Measurements from ENCODE around the gene TMEM97.

TMEM97 gene

DNA sequence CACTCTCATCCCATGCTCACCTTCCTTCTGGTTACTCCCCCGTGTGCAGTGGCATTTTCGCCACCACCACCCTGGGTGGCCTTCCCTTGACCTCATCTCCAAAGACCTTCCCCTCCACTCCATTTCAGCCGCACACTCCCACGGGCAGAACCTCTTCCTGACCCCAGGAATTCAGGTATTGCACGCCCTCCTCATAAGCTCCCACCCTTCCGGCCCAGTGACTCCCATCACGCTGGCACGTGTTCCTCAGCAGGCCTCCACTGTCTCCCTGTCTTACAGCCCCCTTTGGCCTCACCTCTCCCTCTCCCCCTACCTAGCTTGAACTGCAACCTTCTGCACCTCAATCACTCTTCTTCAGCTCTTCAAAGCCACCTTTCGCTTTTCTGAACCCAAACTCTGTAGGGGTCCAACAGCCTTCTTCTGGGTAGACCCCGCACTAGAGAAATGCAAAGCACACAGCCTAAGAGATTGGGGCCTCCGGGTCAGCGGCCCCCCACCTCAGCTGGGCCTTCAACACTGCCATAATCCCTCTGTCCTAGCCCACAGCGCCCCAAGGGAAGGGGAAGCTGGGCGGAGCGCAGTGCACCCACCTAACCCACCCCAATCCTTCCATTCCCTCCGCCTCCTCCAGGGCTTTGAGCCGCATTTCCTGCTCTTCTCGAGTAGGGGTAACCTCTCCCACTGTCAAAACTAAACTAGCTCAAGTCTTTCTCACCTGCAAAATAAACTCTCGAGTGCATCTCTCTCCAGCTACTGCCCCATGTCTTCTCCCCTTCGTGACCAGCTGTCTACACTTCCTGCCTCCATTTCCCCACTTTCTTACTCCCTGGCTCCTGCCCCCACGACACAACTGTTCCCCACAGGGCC, 1.7 kb upstream of the TMEM97 start:
- H3K4me3 ChIP-seq (ENCODE audit: low read depth, low read length), result peak overlapping the region; percentile 92
- no peak for DNase-seq (ENCODE audit: low read depth)
- TF ChIP-seq, protein P1, sequence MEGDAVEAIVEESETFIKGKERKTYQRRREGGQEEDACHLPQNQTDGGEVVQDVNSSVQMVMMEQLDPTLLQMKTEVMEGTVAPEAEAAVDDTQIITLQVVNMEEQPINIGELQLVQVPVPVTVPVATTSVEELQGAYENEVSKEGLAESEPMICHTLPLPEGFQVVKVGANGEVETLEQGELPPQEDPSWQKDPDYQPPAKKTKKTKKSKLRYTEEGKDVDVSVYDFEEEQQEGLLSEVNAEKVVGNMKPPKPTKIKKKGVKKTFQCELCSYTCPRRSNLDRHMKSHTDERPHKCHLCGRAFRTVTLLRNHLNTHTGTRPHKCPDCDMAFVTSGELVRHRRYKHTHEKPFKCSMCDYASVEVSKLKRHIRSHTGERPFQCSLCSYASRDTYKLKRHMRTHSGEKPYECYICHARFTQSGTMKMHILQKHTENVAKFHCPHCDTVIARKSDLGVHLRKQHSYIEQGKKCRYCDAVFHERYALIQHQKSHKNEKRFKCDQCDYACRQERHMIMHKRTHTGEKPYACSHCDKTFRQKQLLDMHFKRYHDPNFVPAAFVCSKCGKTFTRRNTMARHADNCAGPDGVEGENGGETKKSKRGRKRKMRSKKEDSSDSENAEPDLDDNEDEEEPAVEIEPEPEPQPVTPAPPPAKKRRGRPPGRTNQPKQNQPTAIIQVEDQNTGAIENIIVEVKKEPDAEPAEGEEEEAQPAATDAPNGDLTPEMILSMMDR (IDR thresholded peaks at IDR 0.05; ENCODE audit: control insufficient read depth, extremely low read depth, insufficient read depth), result no peak

DNA sequence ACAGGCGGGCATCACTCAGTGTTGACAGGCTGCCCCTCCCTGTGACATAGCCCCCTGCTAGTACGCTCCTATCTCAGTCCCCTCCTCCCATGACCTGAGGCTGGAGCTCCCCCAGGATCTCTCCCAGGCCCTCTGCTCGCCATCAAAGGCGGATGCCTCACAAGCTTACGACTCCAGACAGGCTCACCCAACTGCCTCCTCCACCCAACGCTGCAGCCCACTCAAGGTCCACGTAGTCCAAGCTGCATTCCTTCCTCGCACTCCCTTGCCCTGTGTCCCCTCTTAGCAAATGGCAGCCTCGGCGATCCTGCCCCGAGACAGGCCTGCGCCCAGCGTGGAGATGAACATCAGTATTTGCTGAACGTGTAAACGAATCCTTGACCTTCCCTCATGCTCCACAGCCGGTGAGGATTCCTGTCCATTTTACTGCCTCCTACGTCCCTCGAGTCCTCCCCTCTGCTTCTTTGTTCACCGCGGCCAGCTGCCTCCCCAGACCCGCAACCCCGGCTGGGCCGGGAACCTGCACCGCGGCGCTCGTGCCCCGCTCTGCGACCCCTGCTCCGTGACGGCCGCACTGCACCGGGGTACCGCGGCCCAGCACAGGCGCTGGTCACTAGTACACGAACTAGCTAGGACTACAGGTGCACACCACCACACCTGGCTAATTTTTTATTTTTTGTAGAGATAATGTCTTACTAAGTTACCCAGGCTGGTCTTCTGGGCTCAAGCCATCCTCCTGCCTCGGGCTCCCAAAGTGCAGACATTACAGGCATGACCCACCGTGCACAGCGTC, 838 bp upstream of the TMEM97 start:
- DNase-seq (ENCODE audit: low read depth), result no peak
- H3K4me3 ChIP-seq (ENCODE audit: low read depth, low read length), result peak overlapping the region; percentile 92
- TF ChIP-seq, protein P1 (IDR thresholded peaks at IDR 0.05; ENCODE audit: control insufficient read depth, extremely low read depth, insufficient read depth), result no peak

DNA sequence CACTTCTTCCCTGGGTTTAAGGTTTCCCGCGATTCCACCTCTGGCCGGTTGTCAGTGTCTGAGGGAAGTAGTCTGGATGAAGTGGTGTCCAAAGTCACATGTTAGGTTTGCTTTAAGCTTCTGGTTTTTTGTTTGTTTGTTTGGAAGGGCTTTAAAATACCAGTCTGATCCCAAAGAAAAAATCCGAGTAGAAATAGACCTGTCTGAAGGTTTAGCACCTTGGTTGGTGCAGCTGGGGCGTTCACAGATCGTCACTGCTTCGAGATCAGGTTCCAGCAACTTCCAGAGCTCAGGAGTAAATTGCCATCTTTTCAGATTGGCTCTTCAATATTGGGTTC, 567 bp downstream of the TMEM97 start:
- TF ChIP-seq, protein P1 (IDR thresholded peaks at IDR 0.05; ENCODE audit: control insufficient read depth, extremely low read depth, insufficient read depth), result no peak
- no peak for DNase-seq (ENCODE audit: low read depth)
- peak overlapping the region; percentile 92 for H3K4me3 ChIP-seq (ENCODE audit: low read depth, low read length)

DNA sequence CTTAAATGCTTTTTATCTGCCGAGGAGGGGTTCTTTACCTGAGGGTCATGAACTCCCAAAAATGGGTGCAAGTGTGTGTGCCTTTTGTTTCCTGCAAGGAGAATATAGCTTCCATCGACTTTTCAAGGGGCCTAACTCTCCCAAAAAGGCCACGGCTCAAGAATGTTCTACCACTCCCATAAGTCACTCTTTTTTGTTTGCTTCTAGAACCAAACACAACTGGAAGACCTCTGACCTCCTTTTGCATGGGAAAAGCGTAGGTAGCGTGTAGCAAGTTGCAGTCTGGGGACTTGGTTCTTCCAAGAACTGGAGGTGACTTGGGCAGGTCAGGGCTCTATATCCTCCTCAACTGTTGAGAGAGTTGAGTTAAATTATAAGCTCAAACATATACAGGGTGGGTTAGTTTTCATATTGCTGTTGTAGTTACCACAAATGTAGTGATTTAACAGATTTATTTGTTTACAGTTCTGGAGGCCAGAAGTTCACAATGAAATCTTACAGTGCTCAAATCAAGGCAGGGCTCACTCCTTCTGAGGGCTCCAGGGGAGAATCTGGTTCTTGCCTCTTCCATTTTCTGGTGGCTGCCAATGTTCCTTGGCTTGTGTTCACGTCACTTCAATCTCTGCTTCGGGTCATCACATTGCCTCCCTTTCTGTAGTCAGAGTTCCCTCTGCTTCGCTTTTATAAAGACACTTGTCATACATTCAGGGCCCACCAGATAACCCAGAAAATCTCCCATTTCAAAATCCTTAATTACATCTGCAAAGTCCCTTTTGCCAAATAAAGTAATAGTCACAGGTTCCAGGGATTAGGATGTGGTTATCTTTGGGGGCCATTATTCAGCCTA, 1.4 kb downstream of the TMEM97 start:
- peak overlapping the region; percentile 92 for H3K4me3 ChIP-seq (ENCODE audit: low read depth, low read length)
- TF ChIP-seq, protein P1 (IDR thresholded peaks at IDR 0.05; ENCODE audit: control insufficient read depth, extremely low read depth, insufficient read depth), result no peak
- DNase-seq (ENCODE audit: low read depth), result no peak

DNA sequence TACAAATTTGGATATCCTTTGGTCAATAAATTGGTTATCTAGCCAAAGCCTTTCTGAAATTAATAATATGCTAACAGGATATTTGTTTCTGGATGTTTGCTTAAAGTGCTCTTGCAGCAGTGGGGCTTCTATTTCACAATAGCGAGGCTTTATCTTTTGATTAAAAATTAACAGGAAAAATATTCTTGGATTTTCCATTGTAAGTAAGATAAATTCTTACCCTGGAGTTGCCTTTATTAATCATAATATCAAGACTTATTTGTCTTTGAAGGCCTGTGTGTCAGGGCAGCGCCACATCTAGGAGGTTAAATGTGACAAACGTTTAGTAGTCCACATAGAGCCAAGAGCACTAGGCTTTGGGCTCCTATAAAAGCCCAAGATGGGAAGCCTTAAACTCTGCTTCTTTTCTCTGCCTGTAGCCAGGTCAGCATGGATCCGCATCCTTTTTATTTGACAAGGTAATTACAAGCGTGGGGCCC, 5.3 kb downstream of the TMEM97 start:
- no peak overlapping the region for H3K4me3 ChIP-seq (ENCODE audit: low read depth, low read length)
- DNase-seq (ENCODE audit: low read depth), result no peak
- TF ChIP-seq, protein P1 (IDR thresholded peaks at IDR 0.05; ENCODE audit: control insufficient read depth, extremely low read depth, insufficient read depth), result no peak

DNA sequence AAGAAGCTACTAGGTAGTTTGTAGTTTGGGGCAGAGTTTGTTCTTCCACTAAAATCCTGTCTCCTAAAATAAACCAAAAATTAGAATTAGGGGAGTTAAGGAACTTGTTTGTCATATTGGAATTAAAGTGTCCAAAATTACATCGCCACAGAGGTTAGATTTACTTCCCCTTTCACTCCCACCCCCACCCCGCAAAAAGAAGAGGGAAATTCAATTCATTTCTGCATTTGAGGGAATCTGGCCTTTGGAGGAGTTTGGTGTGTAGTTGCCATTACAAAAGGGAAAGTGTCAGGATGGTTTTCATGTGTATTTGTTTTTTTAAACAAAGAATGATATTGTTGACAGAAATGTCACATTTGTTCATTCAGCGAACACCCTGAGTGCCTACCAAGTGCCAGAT, 5.8 kb downstream of the TMEM97 start:
- no peak overlapping the region for H3K4me3 ChIP-seq (ENCODE audit: low read depth, low read length)
- DNase-seq (ENCODE audit: low read depth), result no peak
- TF ChIP-seq, protein P1 (IDR thresholded peaks at IDR 0.05; ENCODE audit: control insufficient read depth, extremely low read depth, insufficient read depth), result no peak
